Mucosa of rectum (tissue), 2 donors: ENCODE data around the gene ERP27.

Experiments
- H3K27ac ChIP-seq, 2 donors: one replicate each; pipeline ENCODE4 v1.7.0; 2013; ENCODE audit warnings: inconsistent platforms in 2 of 2, low read depth in 2 of 2, low read length in 2 of 2
- H3K27me3 ChIP-seq, 2 donors: one replicate each; pipeline ENCODE4 v1.7.0; 2013; ENCODE audit warnings: low read length in 2 of 2; ENCODE audit not compliant: control insufficient read depth in 2 of 2, insufficient read depth in 2 of 2
- H3K36me3 ChIP-seq, 2 donors: one replicate each; pipeline ENCODE4 v1.7.0; 2013; ENCODE audit warnings: low read length in 2 of 2; ENCODE audit not compliant: control insufficient read depth in 2 of 2, insufficient read depth in 2 of 2
- H3K4me1 ChIP-seq, 2 donors: one replicate each; pipeline ENCODE4 v1.7.0; 2013; ENCODE audit warnings: low read length in 2 of 2, mild to moderate bottlenecking in 1 of 2; ENCODE audit not compliant: control insufficient read depth in 2 of 2, insufficient read depth in 2 of 2
- H3K4me3 ChIP-seq, 2 donors: one replicate each; pipeline ENCODE4 v1.7.0; 2013; ENCODE audit warnings: low read length in 2 of 2
- H3K9ac ChIP-seq, 2 donors: one replicate each; pipeline ENCODE4 v1.7.0; 2013; ENCODE audit warnings: low read length in 2 of 2, low read depth in 1 of 2, mild to moderate bottlenecking in 1 of 2
- H3K9me3 ChIP-seq, 2 donors: one replicate each; pipeline ENCODE4 v1.7.0; 2013; ENCODE audit warnings: low read length in 2 of 2; ENCODE audit not compliant: control insufficient read depth in 2 of 2
- donor health status: healthy.
- donor health status: Normal muscosa, but diverticular disease.

Gene ERP27

DNA sequence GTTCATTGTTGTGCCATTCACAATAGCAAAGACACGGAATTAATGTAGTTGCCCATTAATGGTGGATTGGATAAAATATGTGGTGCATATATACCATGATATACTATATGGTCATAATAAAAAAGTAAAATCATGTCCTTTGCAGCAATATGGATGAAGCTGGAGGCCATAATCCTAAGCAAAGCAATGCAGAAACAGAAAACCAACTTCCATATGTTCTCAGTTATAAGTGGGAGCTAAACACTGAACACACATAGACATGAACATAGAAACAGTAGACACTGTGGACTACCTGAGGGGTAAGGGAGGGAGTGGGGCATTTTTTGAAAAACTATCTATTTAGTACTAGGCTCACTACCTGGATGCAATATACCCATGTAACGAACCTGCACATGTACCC lies 3.0 kb upstream of the ERP27 start:
- no peak overlapping the region for H3K4me3 ChIP-seq
- H3K27ac ChIP-seq, result no peak overlapping the region
- peaks cover 0 to 3% of the 10 kb centered on the region in 2 donors for H3K4me1 ChIP-seq
- H3K9me3 ChIP-seq, result no peaks in the 10 kb centered on the region
- H3K27me3 ChIP-seq, result no peaks in the 10 kb centered on the region
- H3K9ac ChIP-seq, result no peak overlapping the region
- H3K36me3 ChIP-seq, result peaks cover 4 to 19% of the 10 kb centered on the region in 2 donors

DNA sequence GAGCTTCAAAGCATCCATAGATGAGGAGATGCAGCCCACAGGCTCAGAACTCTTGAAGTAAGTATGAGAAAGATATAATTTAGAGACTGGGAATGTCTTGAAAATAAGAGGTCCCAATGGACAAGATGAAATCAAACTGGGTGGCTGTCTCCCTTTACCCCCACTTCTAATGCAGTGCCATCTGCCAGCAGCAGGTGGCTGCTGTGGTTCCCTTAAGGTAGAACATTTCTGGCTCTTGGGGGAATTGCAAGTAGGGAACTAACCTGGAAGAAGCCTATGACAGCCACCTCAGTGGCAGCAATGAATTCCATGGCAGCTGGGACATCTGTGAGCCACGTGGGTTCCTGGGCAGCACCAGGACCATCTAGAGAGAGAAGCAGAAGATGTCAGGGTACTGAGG lies 648 bp downstream of the ERP27 start:
- Histone ChIP-seq H3K9me3 (no peaks in the 10 kb centered on the region), H3K27ac (no peak overlapping the region), H3K9ac (no peak overlapping the region), H3K36me3 (peaks cover 4 to 7% of the 10 kb centered on the region in 2 donors), H3K27me3 (no peaks in the 10 kb centered on the region), H3K4me1 (peaks cover 0 to 8% of the 10 kb centered on the region in 2 donors), H3K4me3 (no peak overlapping the region)

DNA sequence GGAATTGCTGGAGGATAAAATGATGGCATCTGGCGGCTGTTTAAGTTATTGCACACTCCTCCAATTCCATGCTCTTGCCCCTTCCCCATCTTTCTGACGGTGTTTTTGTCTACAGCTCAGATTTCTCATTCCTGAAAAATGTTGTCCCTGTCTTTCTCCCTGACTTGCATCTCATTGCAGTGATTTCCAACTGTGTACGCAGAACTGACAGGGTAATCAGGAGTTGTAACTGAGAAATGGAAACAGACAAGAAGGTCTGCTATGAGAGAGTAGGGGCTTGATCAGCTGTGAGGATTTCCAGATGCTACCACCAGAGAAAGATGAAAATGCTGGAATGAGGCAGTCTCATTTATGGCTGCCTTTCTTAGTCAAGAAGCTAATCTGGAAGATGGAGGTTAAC lies 1.3 kb downstream of the ERP27 start:
- H3K27ac ChIP-seq, result no peak overlapping the region
- H3K9me3 ChIP-seq, result no peaks in the 10 kb centered on the region
- peaks cover 0 to 4% of the 10 kb centered on the region in 2 donors for H3K36me3 ChIP-seq
- H3K27me3 ChIP-seq, result no peaks in the 10 kb centered on the region
- no peak overlapping the region for H3K4me3 ChIP-seq
- H3K4me1 ChIP-seq, result peaks cover 0 to 8% of the 10 kb centered on the region in 2 donors
- no peak overlapping the region for H3K9ac ChIP-seq

DNA sequence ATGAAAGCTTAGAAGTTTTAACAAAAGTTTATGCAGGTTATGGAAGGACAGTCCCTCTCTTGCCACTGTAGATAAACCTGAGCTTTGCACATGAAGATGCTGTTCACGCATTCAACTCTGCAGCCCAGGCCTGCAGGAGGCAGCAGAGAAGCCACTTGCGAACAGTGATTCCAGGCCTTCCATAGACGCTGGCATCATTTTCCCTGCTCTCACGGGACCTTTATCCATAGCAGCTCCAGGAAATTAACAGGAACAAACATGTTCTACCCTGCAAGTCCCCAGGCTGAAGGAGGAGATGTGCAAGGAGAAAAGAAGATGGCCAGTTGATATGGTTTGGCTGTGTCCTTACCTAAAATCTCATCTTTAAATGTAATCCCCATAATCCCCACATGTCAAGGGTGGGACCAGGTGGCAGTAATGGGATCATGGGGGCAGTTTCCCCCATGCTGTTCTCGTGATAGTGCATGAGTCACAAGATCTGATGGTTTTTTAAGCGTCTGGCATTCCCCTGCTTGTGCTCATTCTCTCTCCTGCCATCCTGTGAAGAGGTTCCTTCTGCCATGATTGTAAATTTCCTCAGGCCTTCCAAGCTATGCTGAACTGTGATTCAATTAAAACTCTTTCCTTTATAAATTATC lies 2.0 kb downstream of the ERP27 start:
- Histone ChIP-seq H3K9ac (no peak overlapping the region), H3K4me3 (no peak overlapping the region), H3K27ac (no peak overlapping the region), H3K27me3 (no peaks in the 10 kb centered on the region), H3K36me3 (no peaks in the 10 kb centered on the region), H3K4me1 (peaks cover 0 to 8% of the 10 kb centered on the region in 2 donors), H3K9me3 (no peaks in the 10 kb centered on the region)

DNA sequence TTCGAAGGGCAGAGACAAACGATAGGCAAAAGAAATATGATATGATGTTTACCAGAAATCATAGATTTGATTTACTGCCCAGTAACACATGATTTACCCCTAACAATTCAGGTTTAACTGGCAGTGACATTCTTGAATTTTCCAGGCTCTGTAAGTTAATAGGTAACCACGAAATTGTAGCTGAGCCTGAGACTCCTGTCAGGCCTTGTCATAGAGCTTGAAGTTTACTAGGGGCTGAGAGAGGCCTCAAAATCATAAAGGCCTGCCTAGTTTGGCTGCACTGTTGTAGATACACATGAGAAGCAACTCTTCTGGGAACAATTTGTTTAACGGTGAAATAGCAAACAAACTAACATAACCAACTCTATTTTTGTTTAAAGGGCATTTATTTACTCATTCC lies 3.3 kb downstream of the ERP27 start:
- Histone ChIP-seq H3K9me3 (no peaks in the 10 kb centered on the region), H3K9ac (no peak overlapping the region), H3K27ac (peak overlapping the region in 1 of 2 donors; percentile 36), H3K4me3 (no peak overlapping the region), H3K36me3 (no peaks in the 10 kb centered on the region), H3K4me1 (peaks cover 0 to 8% of the 10 kb centered on the region in 2 donors), H3K27me3 (no peaks in the 10 kb centered on the region)

DNA sequence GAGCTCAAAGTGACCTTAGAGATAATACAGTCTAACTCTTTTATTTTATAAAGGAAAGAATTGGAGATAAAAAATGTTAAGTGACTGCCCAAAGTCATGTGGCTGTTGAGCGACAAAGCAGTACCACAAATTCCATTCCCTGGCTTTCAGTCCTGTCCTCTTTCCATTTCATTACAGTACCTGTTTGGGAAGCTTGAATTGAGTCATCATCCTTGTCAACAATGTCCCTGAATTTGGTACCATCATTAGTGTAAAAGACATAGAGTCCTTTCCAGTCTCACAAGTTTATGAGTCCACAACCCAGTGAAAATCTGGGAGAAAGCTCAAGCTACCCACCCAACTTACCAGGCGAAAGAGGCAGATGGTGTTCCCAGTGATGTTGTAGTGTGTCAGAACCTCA lies 3.8 kb downstream of the ERP27 start:
- Histone ChIP-seq H3K27me3 (no peaks in the 10 kb centered on the region), H3K9me3 (no peaks in the 10 kb centered on the region), H3K36me3 (no peaks in the 10 kb centered on the region), H3K27ac (peak overlapping the region in 1 of 2 donors; percentile 2), H3K4me1 (peaks cover 0 to 8% of the 10 kb centered on the region in 2 donors), H3K9ac (no peak overlapping the region), H3K4me3 (no peak overlapping the region)

DNA sequence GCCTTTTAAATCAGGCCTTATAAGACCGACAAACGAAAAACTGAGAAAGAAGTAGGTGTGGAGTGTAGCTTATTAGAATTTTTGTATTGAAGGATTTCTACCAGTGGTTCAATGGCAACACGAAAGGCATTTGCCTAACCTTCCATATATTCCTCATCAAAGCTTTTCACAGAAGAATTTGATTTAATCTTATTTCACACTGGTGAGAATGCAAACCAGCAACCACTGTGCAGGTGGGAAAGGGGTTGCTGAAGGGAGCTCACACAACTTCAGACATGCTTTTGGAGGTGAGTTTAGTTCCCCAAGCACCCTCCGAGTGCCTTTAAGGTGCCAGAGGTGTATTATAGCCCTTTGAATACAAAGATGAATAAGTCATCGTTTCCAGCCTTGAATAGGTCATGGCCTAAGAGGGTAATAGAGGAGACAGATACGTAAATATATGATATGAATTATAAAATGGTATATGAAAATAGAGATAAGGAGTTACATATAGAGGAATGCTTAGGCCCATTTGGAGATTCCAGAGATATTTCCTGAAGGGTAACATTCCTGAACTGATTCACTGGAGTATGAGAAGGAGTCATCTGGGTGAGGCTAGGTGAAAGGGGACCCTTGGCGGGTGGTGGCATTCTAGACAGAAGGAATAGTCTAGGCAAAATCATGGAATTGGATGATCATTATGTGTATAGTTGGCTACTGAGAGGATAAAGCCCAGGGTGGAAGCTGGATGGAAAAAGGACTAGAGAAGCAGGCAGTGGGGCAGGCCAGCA lies 6.4 kb downstream of the ERP27 start:
- Histone ChIP-seq H3K4me1 (peaks cover 7 to 8% of the 10 kb centered on the region in 2 donors), H3K9me3 (no peaks in the 10 kb centered on the region), H3K36me3 (no peaks in the 10 kb centered on the region), H3K9ac (no peak overlapping the region), H3K27ac (no peak overlapping the region), H3K4me3 (no peak overlapping the region), H3K27me3 (no peaks in the 10 kb centered on the region)

DNA sequence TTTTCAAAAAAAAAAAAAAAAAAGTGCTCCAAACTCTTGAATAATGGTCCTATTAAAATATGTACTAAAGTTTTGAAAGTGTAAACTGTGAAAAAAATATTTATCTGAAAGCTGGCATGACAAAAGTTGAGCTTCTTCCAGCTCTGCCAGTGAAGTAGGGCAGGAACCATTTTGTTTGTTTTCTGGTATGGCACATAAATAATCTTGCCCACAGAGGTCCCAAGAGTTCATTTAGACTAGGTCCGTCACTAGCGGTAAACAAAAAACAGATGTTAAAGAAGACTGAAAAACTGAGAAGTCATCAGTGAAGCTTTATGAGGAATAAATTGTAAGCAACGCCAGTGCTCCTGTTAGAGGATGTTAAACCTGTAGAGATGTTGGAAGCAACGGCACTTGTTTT lies 7.0 kb downstream of the ERP27 start:
- H3K4me1 ChIP-seq, result peaks cover 7 to 8% of the 10 kb centered on the region in 2 donors

DNA sequence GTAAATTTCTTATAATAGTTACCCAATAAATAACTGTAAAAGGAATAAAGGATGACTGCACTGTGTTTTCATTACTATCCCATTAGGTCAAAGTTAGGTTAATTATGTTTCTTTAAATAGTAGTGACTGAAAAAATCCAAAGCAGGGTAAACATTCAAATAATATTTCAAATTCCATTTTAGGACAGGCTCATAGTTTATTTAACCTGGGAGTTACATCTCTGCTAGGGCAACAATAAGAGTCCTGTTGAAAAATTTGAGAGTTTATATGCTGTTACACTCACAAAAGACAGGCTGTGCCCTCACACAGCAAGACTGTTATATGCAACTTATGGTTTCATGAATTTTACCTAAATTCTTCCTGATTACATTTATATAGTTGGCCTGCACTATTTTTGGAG lies 8.0 kb downstream of the ERP27 start:
- H3K9me3 ChIP-seq, result no peaks in the 10 kb centered on the region
- no peaks in the 10 kb centered on the region for H3K36me3 ChIP-seq
- H3K4me3 ChIP-seq, result no peak overlapping the region
- no peaks in the 10 kb centered on the region for H3K27me3 ChIP-seq
- H3K27ac ChIP-seq, result no peak overlapping the region
- H3K4me1 ChIP-seq, result peaks cover 6 to 7% of the 10 kb centered on the region in 2 donors
- H3K9ac ChIP-seq, result no peak overlapping the region

More for the DNA sequence above, 7.0 kb downstream of the ERP27 start:
- no peaks in the 10 kb centered on the region for H3K9me3 ChIP-seq
- H3K4me3 ChIP-seq, result no peak overlapping the region
- H3K9ac ChIP-seq, result no peak overlapping the region
- H3K27ac ChIP-seq, result no peak overlapping the region
- H3K27me3 ChIP-seq, result no peaks in the 10 kb centered on the region
- H3K36me3 ChIP-seq, result no peaks in the 10 kb centered on the region

DNA sequence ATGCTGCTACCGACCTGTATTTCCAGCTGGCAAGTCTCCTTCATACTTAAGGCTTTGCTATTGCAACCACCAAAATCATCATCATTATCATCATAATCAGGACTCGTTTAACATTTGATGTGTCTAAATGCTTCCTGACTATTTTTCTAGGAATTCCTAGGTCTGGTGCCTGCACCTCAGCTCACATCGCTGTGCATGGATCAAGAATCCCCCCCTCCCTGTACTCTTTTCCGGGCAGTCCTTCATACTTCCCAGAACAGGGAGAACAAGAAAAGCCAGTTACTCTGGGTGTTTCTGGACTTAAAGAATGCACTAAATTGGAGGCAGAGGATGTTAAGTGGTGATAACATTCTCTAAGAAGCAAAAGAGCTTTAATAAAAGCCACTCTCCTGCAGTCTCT lies 9.4 kb downstream of the ERP27 start:
- H3K9me3 ChIP-seq, result no peaks in the 10 kb centered on the region
- H3K27ac ChIP-seq, result no peak overlapping the region
- H3K27me3 ChIP-seq, result no peaks in the 10 kb centered on the region
- H3K9ac ChIP-seq, result no peak overlapping the region
- H3K36me3 ChIP-seq, result no peaks in the 10 kb centered on the region
- peaks cover 0 to 7% of the 10 kb centered on the region in 2 donors for H3K4me1 ChIP-seq
- no peak overlapping the region for H3K4me3 ChIP-seq
